HCT116 (cell line): Measurements from ENCODE around the gene SUPT6H. TPM values are rescaled to one million over a fixed set of nuclear protein-coding genes. Genes with fewer than 3 reads are reported as not detected.

Experiments
- ATAC-seq: fragments of 200-7000 bp; cut with Tn5 transposase; 2 replicates; pipeline ENCODE4 v1.9.1; 2020; ENCODE audit warnings: mild to moderate bottlenecking, moderate library complexity
- BruUV-seq: library from RNA; stranded (reverse); fragments of 400-500 nt; replicated peaks from 2 replicates; lab custom pipeline; 2021; lab: Mats Ljungman, UMichigan
- CTCF ChIA-PET: fragments of 300-600 bp; sonication (Branson Sonifier 250); formaldehyde crosslinking; loops from one replicate; lab custom pipeline; 2021; ENCODE audit warnings: antibody characterized with exemption; lab: Charles Lee
- POLR2A ChIA-PET: fragments of 300-600, 350-600 bp; sonication (Branson Sonifier 250); formaldehyde crosslinking; loops from one replicate; lab custom pipeline; 2021; ENCODE audit warnings: antibody characterized with exemption; lab: Charles Lee
- RAD21 ChIA-PET, 2 experiments: fragments of 300-600 bp; sonication (Branson Sonifier 250); formaldehyde crosslinking; loops; one replicate each; lab custom pipeline; 2023; ENCODE audit warnings: low total read pairs in 2 of 2; ENCODE audit not compliant: uncharacterized antibody in 2 of 2, unreplicated experiment in 2 of 2, low non-redundant PET in 1 of 2; lab: Charles Lee
- DNase-seq: peaks from one replicate; pipeline ENCODE4 v3.0.0-alpha.2; 2010; ENCODE audit warnings: low read depth, low spot score
- H2AFZ ChIP-seq: fragments of 200-600 bp; shearing (Covaris generic), sonication (generic); 2 replicates; pipeline ENCODE4 v1.6.1; 2017; ENCODE audit warnings: low read depth, mixed run types, mixed read lengths, antibody characterized with exemption, low read length; ENCODE audit not compliant: poor library complexity, severe bottlenecking
- H3K27ac ChIP-seq: 2 replicates; pipeline ENCODE4 v1.5.1; 2012; ENCODE audit warnings: low read depth, low read length
- H3K27me3 ChIP-seq: fragments of 200-600 bp; sonication (generic); 2 replicates; pipeline ENCODE4 v1.6.1; 2016; ENCODE audit warnings: mixed run types, low read length, mixed read lengths; ENCODE audit not compliant: insufficient read depth
- H3K36me3 ChIP-seq, 2 experiments: fragments of 200-500 bp in 1 of 2; fragments of 200-600 bp in 1 of 2; sonication (Bioruptor generic) in 1 of 2; sonication (generic) in 1 of 2; 2 replicates each; pipeline versions ENCODE4 v1.5.1 to v1.6.1; 2014 to 2016; ENCODE audit warnings: low read length in 2 of 2, inconsistent platforms in 1 of 2, mixed read lengths in 1 of 2, mixed run types in 1 of 2; ENCODE audit not compliant: insufficient read depth in 2 of 2, control insufficient read depth in 1 of 2
- H3K4me1 ChIP-seq, 2 experiments: fragments of 200-600 bp in 1 of 2; sonication (generic) in 1 of 2; 2 replicates each; pipeline versions ENCODE4 v1.5.1 to v1.6.1; 2012 to 2017; ENCODE audit warnings: low read length in 2 of 2, inconsistent platforms in 1 of 2, mild to moderate bottlenecking in 1 of 2, mixed read lengths in 1 of 2, mixed run types in 1 of 2, moderate library complexity in 1 of 2; ENCODE audit not compliant: insufficient read depth in 2 of 2, control insufficient read depth in 1 of 2
- H3K4me2 ChIP-seq: fragments of 200-600 bp; sonication (generic); 2 replicates; pipeline ENCODE4 v1.6.1; 2017; ENCODE audit warnings: mixed run types, low read length, mixed read lengths
- H3K4me3 ChIP-seq, 2 experiments: fragments of 200-600 bp in 1 of 2; sonication (generic) in 1 of 2; replicated peaks in 1 of 2; 2 replicates each; pipeline ENCODE4 v1.5.1; 2011 to 2016; ENCODE audit warnings: low read length in 2 of 2, control low read depth in 1 of 2, low read depth in 1 of 2, mild to moderate bottlenecking in 1 of 2, mixed read lengths in 1 of 2, mixed run types in 1 of 2
- H3K79me2 ChIP-seq: fragments of 200-600 bp; sonication (generic); 2 replicates; pipeline ENCODE4 v1.6.1; 2017; ENCODE audit warnings: mild to moderate bottlenecking, mixed run types, low read length, moderate library complexity, mixed read lengths; ENCODE audit not compliant: insufficient read depth
- H3K9ac ChIP-seq: fragments of 200-600 bp; sonication (generic); 2 replicates; pipeline ENCODE4 v1.6.1; 2016; ENCODE audit warnings: low read length, mixed read lengths
- H3K9me2 ChIP-seq: fragments of 200-600 bp; sonication (generic), shearing (Covaris generic); 2 replicates; pipeline ENCODE4 v1.6.1; 2017; ENCODE audit warnings: mixed run types, mild to moderate bottlenecking, moderate library complexity; ENCODE audit not compliant: insufficient read depth
- H3K9me3 ChIP-seq, 2 experiments: fragments of 200-500 bp in 1 of 2; fragments of 200-600 bp in 1 of 2; sonication (Bioruptor generic) in 1 of 2; sonication (generic) in 1 of 2; 2 replicates each; pipeline ENCODE4 v1.6.1; 2014 to 2017; ENCODE audit warnings: low read length in 2 of 2, mixed read lengths in 2 of 2, inconsistent platforms in 1 of 2, low read depth in 1 of 2, mild to moderate bottlenecking in 1 of 2, mixed run types in 1 of 2, moderate library complexity in 1 of 2; ENCODE audit not compliant: control insufficient read depth in 1 of 2, insufficient read depth in 1 of 2
- H4K20me1 ChIP-seq: fragments of 200-600 bp; sonication (generic), shearing (Covaris generic); 2 replicates; pipeline ENCODE4 v1.6.1; 2017; ENCODE audit warnings: mixed run types, mild to moderate bottlenecking, moderate library complexity; ENCODE audit not compliant: insufficient read depth
- CBX3 ChIP-seq: IDR thresholded peaks from 2 replicates; pipeline ENCODE4 v1.6.1; 2012; ENCODE audit warnings: low read depth
- CTCF ChIP-seq, 3 experiments: fragments of 200-600 bp in 1 of 3; sonication (generic) in 1 of 3; IDR thresholded peaks in 2 of 3; conservative IDR thresholded peaks in 1 of 3; 2 replicates each; pipeline ENCODE4 v1.5.1; 2012 to 2017; ENCODE audit warnings: low read depth in 2 of 3, low read length in 2 of 3, antibody characterized with exemption in 1 of 3, borderline replicate concordance in 1 of 3, control low read depth in 1 of 3, mild to moderate bottlenecking in 1 of 3, mixed read lengths in 1 of 3, mixed run types in 1 of 3, moderate library complexity in 1 of 3; ENCODE audit not compliant: insufficient read depth in 1 of 3
- EZH2 ChIP-seq: fragments of 200-600 bp; sonication (generic); IDR thresholded peaks from 2 replicates; pipeline ENCODE4 v1.6.1; 2017; ENCODE audit warnings: antibody characterized with exemption, mixed run types
- POLR2A ChIP-seq: IDR thresholded peaks from 2 replicates; pipeline ENCODE4 v1.7.0; 2011; ENCODE audit warnings: borderline replicate concordance; ENCODE audit not compliant: insufficient read depth, insufficient read length; ENCODE audit errors: extremely low read depth
- POLR2AphosphoS5 ChIP-seq: IDR thresholded peaks from 2 replicates; pipeline ENCODE4 v1.6.1; 2011; ENCODE audit warnings: mild to moderate bottlenecking, low read depth, low read length, moderate library complexity
- SRF ChIP-seq: IDR thresholded peaks from 2 replicates; pipeline ENCODE4 v1.6.1; 2012; ENCODE audit warnings: low read depth
- ZBTB33 ChIP-seq: IDR thresholded peaks from 2 replicates; pipeline ENCODE4 v1.6.1; 2011; ENCODE audit warnings: mild to moderate bottlenecking, low read length, moderate library complexity; ENCODE audit not compliant: insufficient replicate concordance; ENCODE audit errors: extremely low read depth
- ZNF274 ChIP-seq: fragments of 200-500 bp; sonication (Bioruptor generic); IDR thresholded peaks from 2 replicates; pipeline ENCODE4 v1.6.1; 2014; ENCODE audit warnings: mild to moderate bottlenecking, low read depth, low read length, inconsistent platforms
- intact Hi-C: fragments of 100-400 bp; cut with micrococcal nuclease; formaldehyde crosslinking; loops from 2 replicates; pipeline ENCODE4 v1.10.0; 2022
- total RNA-seq: library from RNA; stranded (reverse); gene quantifications from one replicate; pipeline ENCODE4 v1.2.1, GENCODE V29; 2021; ENCODE audit not compliant: unreplicated experiment
- TF ChIP-seq, protein P1 (sequence below): IDR thresholded peaks from 2 replicates; pipeline ENCODE4 v1.6.1; 2012

SUPT6H gene
- total RNA-seq, 1 experiment from 2014 or later = 62.1 TPM

GRCh38 chr17:28714281-28714680, 52.3 kb downstream of the SUPT6H start:
- Histone ChIP-seq H2AFZ (no peak overlapping the region), H3K9me2 (no peaks in the 10 kb centered on the region), H3K9me3 (no peaks in the 10 kb centered on the region), H4K20me1 (no peaks in the 10 kb centered on the region), H3K4me2 (no peak overlapping the region), H3K27ac (no peak overlapping the region), H3K36me3 (no peaks in the 10 kb centered on the region), H3K4me1 (peaks cover 17 to 30% of the 10 kb centered on the region in 2 experiments), H3K79me2 (no peaks in the 10 kb centered on the region), H3K4me3 (no peak overlapping the region), H3K27me3 (no peaks in the 10 kb centered on the region), H3K9ac (no peak overlapping the region)
- peak in 1 of 3 experiments; percentile 32; a peak in 2 of 6 replicates for TF ChIP-seq CTCF (IDR thresholded peaks at IDR 0.05 in 2 of 3, conservative IDR thresholded peaks at IDR 0.05 in 1 of 3; ENCODE audit: borderline replicate concordance in 1 of 3, insufficient read depth in 1 of 3, low read depth in 2 of 3, low read length in 2 of 3)
- no peak for TF ChIP-seq ZNF274
- BruUV-seq = no TSS peak
- intact Hi-C loops = no loop called here
- ChIA-PET CTCF (no interaction called here), RAD21 (no interaction called here), POLR2A (no interaction called here)
- no peak for DNase-seq
- ATAC-seq = no peak

DNA sequence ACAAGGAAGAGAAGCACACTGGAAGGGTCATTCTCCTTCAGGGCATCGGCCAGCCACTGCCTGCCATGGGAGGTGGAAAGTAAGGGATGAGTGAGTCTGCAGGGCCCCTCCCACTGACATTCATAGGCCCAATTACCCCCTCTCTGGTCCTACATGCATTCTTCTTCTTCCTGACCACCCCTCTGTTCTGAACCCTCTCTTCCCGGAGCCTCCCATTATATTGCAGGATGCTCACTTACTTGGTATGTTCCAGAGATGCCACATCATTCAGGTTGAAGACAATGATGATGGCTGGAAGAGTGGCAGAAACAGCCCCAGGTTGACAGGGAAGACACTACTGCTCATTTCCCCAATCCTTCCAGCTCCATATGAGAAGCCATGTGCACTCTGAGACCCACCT, 53.2 kb downstream of the SUPT6H start:
- H3K9me2 ChIP-seq = no peaks in the 10 kb centered on the region
- no peaks in the 10 kb centered on the region for H4K20me1 ChIP-seq
- no peak overlapping the region for H3K9ac ChIP-seq
- intact Hi-C loops = no loop called here
- BruUV-seq = no TSS peak
- H3K36me3 ChIP-seq = peaks cover 0 to 1% of the 10 kb centered on the region in 2 experiments; a peak in 1 of 4 replicates
- no peak for TF ChIP-seq EZH2
- no peak for TF ChIP-seq SRF
- TF ChIP-seq POLR2A = no peak
- TF ChIP-seq CBX3 = no peak
- TF ChIP-seq, protein P1, sequence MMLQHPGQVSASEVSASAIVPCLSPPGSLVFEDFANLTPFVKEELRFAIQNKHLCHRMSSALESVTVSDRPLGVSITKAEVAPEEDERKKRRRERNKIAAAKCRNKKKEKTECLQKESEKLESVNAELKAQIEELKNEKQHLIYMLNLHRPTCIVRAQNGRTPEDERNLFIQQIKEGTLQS = no peak
- TF ChIP-seq ZBTB33 = no peak
- TF ChIP-seq POLR2AphosphoS5 = no peak
- TF ChIP-seq, all 23 proteins: peak for 0
- POLR2A ChIA-PET = no interaction called here
- H3K27ac ChIP-seq = no peak overlapping the region
- no peaks in the 10 kb centered on the region for H3K9me3 ChIP-seq
- H3K4me3 ChIP-seq = no peak overlapping the region
- RAD21 ChIA-PET = no interaction called here
- H3K27me3 ChIP-seq = no peaks in the 10 kb centered on the region
- no peak for DNase-seq
- no peak overlapping the region for H2AFZ ChIP-seq
- ATAC-seq = no peak
- H3K79me2 ChIP-seq = peaks cover 4% of the 10 kb centered on the region
- H3K4me2 ChIP-seq = no peak overlapping the region
- CTCF ChIA-PET = no interaction called here
- peaks cover 17 to 32% of the 10 kb centered on the region in 2 experiments for H3K4me1 ChIP-seq
